Panc1 (cell line): Measurements from ENCODE around the gene CDK17. TPM values are rescaled to one million over a fixed set of nuclear protein-coding genes. Genes with fewer than 3 reads are reported as not detected.

Source experiments
- ATAC-seq: fragments of 200-7000 bp; cut with Tn5 transposase; 2 replicates; pipeline ENCODE4 v1.9.1; 2020; ENCODE audit warnings: mild to moderate bottlenecking, moderate library complexity
- BruUV-seq: library from RNA; stranded (reverse); fragments of 400-500 nt; replicated peaks from 2 replicates; lab custom pipeline; 2021; lab: Mats Ljungman, UMichigan
- CTCF ChIA-PET: fragments of 300-600 bp; sonication (Branson Sonifier 250); formaldehyde crosslinking; loops from one replicate; lab custom pipeline; 2022; ENCODE audit warnings: antibody characterized with exemption; lab: Charles Lee
- POLR2A ChIA-PET: fragments of 300-600 bp; sonication (Branson Sonifier 250); formaldehyde crosslinking; loops from one replicate; lab custom pipeline; 2022; ENCODE audit warnings: antibody characterized with exemption; lab: Charles Lee
- DNase-seq: peaks from one replicate; pipeline ENCODE4 v3.0.0-alpha.2; 2010; ENCODE audit warnings: low read depth, low spot score
- H3K27ac ChIP-seq: 2 replicates; pipeline ENCODE4 v1.5.1; 2011; ENCODE audit warnings: mild to moderate bottlenecking, low read length, inconsistent platforms
- H3K27me3 ChIP-seq: fragments of 200-500 bp; sonication (Bioruptor generic); 2 replicates; pipeline ENCODE4 v1.6.0; 2014; ENCODE audit warnings: low read length, inconsistent platforms; ENCODE audit not compliant: control insufficient read depth, insufficient read depth
- H3K36me3 ChIP-seq: fragments of 200-500 bp; sonication (Bioruptor generic); 2 replicates; pipeline ENCODE4 v1.5.1; 2014; ENCODE audit warnings: inconsistent platforms, mild to moderate bottlenecking, low read length, moderate library complexity; ENCODE audit not compliant: control insufficient read depth, insufficient read depth
- H3K4me1 ChIP-seq: 2 replicates; pipeline ENCODE4 v1.5.1; 2011; ENCODE audit warnings: inconsistent platforms, mild to moderate bottlenecking, low read length, moderate library complexity; ENCODE audit not compliant: control insufficient read depth, insufficient read depth
- H3K4me3 ChIP-seq, 2 experiments: 2 replicates each; pipeline ENCODE4 v1.5.1; 2011 to 2012; ENCODE audit warnings: low read depth in 2 of 2, low read length in 2 of 2, mild to moderate bottlenecking in 2 of 2, inconsistent platforms in 1 of 2, moderate library complexity in 1 of 2
- H3K9me3 ChIP-seq: fragments of 200-500 bp; sonication (Bioruptor generic); 2 replicates; pipeline ENCODE4 v1.5.1; 2014; ENCODE audit warnings: low read depth, mild to moderate bottlenecking, inconsistent platforms, low read length, moderate library complexity; ENCODE audit not compliant: control insufficient read depth, insufficient read depth
- POLR2AphosphoS5 ChIP-seq: IDR thresholded peaks from 2 replicates; pipeline ENCODE4 v1.6.1; 2012; ENCODE audit warnings: mild to moderate bottlenecking, low read depth, low read length, moderate library complexity
- REST ChIP-seq, 2 experiments: IDR thresholded peaks; 2 replicates each; pipeline ENCODE4 v1.6.1; 2011 to 2012; ENCODE audit warnings: low read depth in 2 of 2, control low read depth in 1 of 2, low read length in 1 of 2, mild to moderate bottlenecking in 1 of 2, moderate library complexity in 1 of 2; ENCODE audit not compliant: insufficient read depth in 1 of 2
- SIN3A ChIP-seq: IDR thresholded peaks from 2 replicates; pipeline ENCODE4 v1.6.1; 2012; ENCODE audit warnings: low read depth, mild to moderate bottlenecking, low read length, moderate library complexity, borderline replicate concordance; ENCODE audit not compliant: insufficient read depth
- TCF7L2 ChIP-seq: IDR thresholded peaks from 2 replicates; pipeline ENCODE4 v1.6.1; 2011; ENCODE audit warnings: mild to moderate bottlenecking, low read depth, low read length, inconsistent platforms
- in situ Hi-C: cut with HindIII; loops from 2 replicates; pipeline ENCODE4 v1.10.0; 2016; ENCODE audit warnings: low sequenced_read_pairs, low pct_unique_long_range_greater_than_20kb
- intact Hi-C: fragments of 100-400 bp; cut with micrococcal nuclease; formaldehyde crosslinking; loops from one replicate; pipeline ENCODE4 v1.10.0; 2022; ENCODE audit not compliant: unreplicated experiment
- total RNA-seq: library from RNA; stranded (reverse); gene quantifications from one replicate; pipeline ENCODE4 v1.2.1, GENCODE V29; 2021; ENCODE audit not compliant: unreplicated experiment
- TF ChIP-seq, protein P1 (sequence below): fragments of 450-650 bp; IDR thresholded peaks from 2 replicates; pipeline ENCODE4 v1.5.1; 2017; ENCODE audit warnings: mild to moderate bottlenecking

Gene CDK17
- total RNA-seq, 1 experiment from 2014 or later: 23.2 TPM

DNA sequence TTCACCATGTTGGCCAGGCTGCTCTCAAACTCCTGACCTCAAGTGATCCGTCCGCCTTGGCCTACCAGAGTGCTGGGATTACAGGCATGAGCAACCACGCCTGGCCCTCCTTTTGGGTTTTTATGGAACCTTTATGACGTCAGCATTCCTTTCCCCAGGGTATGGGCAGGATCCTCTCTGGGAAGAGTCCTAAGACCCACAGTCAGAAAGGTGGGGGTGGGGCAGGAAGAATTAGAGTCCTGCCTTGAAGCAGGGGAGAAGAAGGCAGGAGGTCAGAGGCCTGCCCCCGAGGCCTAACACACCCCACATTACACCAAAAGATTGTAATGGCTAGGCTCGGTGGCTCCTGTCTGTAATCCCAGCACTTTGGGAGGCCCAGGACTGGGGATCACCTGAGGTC is 30.8 kb upstream of the CDK17 start:
- ChIA-PET POLR2A (no interaction called here), CTCF (no interaction called here)
- no peaks in the 10 kb centered on the region for H3K27me3 ChIP-seq
- H3K36me3 ChIP-seq: no peaks in the 10 kb centered on the region
- no peak for ATAC-seq
- in situ Hi-C loops: no loop called here
- 0 out of 2 replicates have a peak, but pooled peaks cover 4% of the 10 kb centered on the region for H3K4me1 ChIP-seq
- H3K27ac ChIP-seq: no peak overlapping the region
- intact Hi-C loops: no loop called here
- H3K9me3 ChIP-seq: no peaks in the 10 kb centered on the region
- no peak overlapping the region for H3K4me3 ChIP-seq
- no peak for TF ChIP-seq TCF7L2
- no peak for TF ChIP-seq SIN3A
- TF ChIP-seq, protein P1, sequence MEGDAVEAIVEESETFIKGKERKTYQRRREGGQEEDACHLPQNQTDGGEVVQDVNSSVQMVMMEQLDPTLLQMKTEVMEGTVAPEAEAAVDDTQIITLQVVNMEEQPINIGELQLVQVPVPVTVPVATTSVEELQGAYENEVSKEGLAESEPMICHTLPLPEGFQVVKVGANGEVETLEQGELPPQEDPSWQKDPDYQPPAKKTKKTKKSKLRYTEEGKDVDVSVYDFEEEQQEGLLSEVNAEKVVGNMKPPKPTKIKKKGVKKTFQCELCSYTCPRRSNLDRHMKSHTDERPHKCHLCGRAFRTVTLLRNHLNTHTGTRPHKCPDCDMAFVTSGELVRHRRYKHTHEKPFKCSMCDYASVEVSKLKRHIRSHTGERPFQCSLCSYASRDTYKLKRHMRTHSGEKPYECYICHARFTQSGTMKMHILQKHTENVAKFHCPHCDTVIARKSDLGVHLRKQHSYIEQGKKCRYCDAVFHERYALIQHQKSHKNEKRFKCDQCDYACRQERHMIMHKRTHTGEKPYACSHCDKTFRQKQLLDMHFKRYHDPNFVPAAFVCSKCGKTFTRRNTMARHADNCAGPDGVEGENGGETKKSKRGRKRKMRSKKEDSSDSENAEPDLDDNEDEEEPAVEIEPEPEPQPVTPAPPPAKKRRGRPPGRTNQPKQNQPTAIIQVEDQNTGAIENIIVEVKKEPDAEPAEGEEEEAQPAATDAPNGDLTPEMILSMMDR: no peak
- no peak for TF ChIP-seq REST (IDR thresholded peaks at IDR 0.05; ENCODE audit: insufficient read depth in 1 of 2, low read depth in 2 of 2, low read length in 1 of 2)
- TF ChIP-seq POLR2AphosphoS5: no peak
- BruUV-seq: no TSS peak
- DNase-seq: no peak

GRCh38 chr12:96427269-96427729 is 27.1 kb upstream of the CDK17 start:
- Histone ChIP-seq H3K27me3 (no peaks in the 10 kb centered on the region), H3K36me3 (no peaks in the 10 kb centered on the region), H3K4me3 (no peak overlapping the region), H3K27ac (peak overlapping the region; percentile 49), H3K4me1 (0 out of 2 replicates have a peak, but pooled peaks cover 4% of the 10 kb centered on the region), H3K9me3 (no peaks in the 10 kb centered on the region)
- intact Hi-C loops: no loop called here
- ATAC-seq (peak; percentile 91), DNase-seq (peak; percentile 93)
- in situ Hi-C loops: no loop called here
- ChIA-PET POLR2A (interaction anchor here (0.6 kb wide), 1 partner anchor 26 kb away, joined by 3 read pairs; no protein-coding TSS in a partner anchor), CTCF (no interaction called here)
- TF ChIP-seq, protein P1: no peak
- TF ChIP-seq SIN3A (no peak), TCF7L2 (no peak), POLR2AphosphoS5 (no peak), REST (IDR thresholded peaks at IDR 0.05; ENCODE audit: insufficient read depth in 1 of 2, low read depth in 2 of 2, low read length in 1 of 2) (no peak)
- BruUV-seq: no TSS peak
